ENCODE data around the gene IFNAR1. TPM values are rescaled to one million over a fixed set of nuclear protein-coding genes. Genes with fewer than 3 reads are reported as not detected.

IFNAR1 gene
- total and polyA plus RNA-seq, 9 of the 15 experiments (the other 6 are each of a cell fraction or from before 2014, with no cell fraction given), result 8.6 to 31.8 (median 14.8) TPM

DNA sequence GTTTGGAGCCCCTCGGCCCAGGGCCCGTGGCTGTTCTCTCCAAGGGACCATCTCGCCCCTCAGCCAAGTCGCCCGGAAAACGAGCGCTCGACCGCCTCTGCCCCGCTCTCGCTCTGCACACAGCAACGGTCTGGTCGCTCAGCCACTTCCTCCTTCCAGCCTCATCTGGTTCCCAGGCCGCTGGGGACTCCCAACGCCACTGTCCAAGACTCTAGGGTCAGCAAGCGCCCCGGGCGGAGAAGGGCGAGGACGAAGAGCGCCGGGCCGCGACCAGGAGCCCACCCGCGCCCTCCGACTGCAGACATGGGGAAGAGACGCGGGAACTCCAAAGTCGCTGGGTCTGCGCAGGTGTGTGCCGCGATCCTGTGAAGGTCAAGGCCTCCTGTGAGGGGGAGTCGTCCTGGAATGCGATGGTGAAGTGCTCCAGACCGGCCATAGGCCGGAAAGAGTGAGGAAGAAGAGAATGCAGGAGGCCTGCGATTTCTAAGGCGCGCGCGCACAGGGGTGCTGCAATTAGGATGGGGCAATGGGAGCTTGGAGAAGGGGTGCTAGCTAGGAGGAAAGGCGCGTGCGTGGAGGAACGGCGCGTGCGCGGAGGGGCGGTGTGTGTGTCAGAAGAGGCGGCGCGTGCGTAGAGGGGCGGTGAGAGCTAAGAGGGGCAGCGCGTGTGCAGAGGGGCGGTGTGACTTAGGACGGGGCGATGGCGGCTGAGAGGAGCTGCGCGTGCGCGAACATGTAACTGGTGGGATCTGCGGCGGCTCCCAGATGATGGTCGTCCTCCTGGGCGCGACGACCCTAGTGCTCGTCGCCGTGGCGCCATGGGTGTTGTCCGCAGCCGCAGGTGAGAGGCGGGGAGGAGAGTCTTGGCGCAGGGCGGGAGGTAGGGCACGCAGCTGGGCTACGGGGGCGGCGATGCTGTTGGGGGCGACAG lies at the start of gene IFNAR1 (continued):
- TF ChIP-seq, protein P1, sequence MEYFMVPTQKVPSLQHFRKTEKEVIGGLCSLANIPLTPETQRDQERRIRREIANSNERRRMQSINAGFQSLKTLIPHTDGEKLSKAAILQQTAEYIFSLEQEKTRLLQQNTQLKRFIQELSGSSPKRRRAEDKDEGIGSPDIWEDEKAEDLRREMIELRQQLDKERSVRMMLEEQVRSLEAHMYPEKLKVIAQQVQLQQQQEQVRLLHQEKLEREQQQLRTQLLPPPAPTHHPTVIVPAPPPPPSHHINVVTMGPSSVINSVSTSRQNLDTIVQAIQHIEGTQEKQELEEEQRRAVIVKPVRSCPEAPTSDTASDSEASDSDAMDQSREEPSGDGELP (CRISPR knock-in tag; IDR thresholded peaks at IDR 0.05; ENCODE audit: borderline replicate concordance), result peak; percentile 80
- TF ChIP-seq HEY1 (CRISPR knock-in tag; IDR thresholded peaks at IDR 0.05; ENCODE audit: borderline replicate concordance) (no peak), FIP1L1 (IDR thresholded peaks at IDR 0.05; ENCODE audit: low read depth, low read length, poor library complexity, severe bottlenecking) (peak; percentile 25), FOS (IDR thresholded peaks at IDR 0.05; ENCODE audit: extremely low read depth, insufficient read length) (no peak), ZNF23 (CRISPR knock-in tag; IDR thresholded peaks at IDR 0.05) (no peak), ZNF77 (CRISPR knock-in tag; IDR thresholded peaks at IDR 0.05) (no peak), ZNF274 (IDR thresholded peaks at IDR 0.05; ENCODE audit: borderline replicate concordance, low read depth, low read length) (no peak), GATAD2A (IDR thresholded peaks at IDR 0.05) (0 out of 2 replicates have a peak, but pooled peaks have one; percentile 22), ZNF699 (CRISPR knock-in tag; IDR thresholded peaks at IDR 0.05; ENCODE audit: insufficient replicate concordance) (no peak), MTF1 (CRISPR knock-in tag; IDR thresholded peaks at IDR 0.05; ENCODE audit: borderline replicate concordance) (no peak)
- TF ChIP-seq, protein P2, sequence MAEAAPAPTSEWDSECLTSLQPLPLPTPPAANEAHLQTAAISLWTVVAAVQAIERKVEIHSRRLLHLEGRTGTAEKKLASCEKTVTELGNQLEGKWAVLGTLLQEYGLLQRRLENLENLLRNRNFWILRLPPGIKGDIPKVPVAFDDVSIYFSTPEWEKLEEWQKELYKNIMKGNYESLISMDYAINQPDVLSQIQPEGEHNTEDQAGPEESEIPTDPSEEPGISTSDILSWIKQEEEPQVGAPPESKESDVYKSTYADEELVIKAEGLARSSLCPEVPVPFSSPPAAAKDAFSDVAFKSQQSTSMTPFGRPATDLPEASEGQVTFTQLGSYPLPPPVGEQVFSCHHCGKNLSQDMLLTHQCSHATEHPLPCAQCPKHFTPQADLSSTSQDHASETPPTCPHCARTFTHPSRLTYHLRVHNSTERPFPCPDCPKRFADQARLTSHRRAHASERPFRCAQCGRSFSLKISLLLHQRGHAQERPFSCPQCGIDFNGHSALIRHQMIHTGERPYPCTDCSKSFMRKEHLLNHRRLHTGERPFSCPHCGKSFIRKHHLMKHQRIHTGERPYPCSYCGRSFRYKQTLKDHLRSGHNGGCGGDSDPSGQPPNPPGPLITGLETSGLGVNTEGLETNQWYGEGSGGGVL (CRISPR knock-in tag; IDR thresholded peaks at IDR 0.05), result no peak
- TF ChIP-seq, protein P3, sequence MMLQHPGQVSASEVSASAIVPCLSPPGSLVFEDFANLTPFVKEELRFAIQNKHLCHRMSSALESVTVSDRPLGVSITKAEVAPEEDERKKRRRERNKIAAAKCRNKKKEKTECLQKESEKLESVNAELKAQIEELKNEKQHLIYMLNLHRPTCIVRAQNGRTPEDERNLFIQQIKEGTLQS (IDR thresholded peaks at IDR 0.05), result no peak
- TF ChIP-seq, protein P3 (CRISPR knock-in tag; conservative IDR thresholded peaks at IDR 0.05), result peak; percentile 88
- TF ChIP-seq, protein P4, sequence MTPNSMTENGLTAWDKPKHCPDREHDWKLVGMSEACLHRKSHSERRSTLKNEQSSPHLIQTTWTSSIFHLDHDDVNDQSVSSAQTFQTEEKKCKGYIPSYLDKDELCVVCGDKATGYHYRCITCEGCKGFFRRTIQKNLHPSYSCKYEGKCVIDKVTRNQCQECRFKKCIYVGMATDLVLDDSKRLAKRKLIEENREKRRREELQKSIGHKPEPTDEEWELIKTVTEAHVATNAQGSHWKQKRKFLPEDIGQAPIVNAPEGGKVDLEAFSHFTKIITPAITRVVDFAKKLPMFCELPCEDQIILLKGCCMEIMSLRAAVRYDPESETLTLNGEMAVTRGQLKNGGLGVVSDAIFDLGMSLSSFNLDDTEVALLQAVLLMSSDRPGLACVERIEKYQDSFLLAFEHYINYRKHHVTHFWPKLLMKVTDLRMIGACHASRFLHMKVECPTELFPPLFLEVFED (CRISPR knock-in tag; conservative IDR thresholded peaks at IDR 0.05), result peak; percentile 52; the same call in 1 of the 2 replicates
- TF ChIP-seq, protein P5, sequence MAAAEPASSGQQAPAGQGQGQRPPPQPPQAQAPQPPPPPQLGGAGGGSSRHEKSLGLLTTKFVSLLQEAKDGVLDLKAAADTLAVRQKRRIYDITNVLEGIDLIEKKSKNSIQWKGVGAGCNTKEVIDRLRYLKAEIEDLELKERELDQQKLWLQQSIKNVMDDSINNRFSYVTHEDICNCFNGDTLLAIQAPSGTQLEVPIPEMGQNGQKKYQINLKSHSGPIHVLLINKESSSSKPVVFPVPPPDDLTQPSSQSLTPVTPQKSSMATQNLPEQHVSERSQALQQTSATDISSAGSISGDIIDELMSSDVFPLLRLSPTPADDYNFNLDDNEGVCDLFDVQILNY (CRISPR knock-in tag; IDR thresholded peaks at IDR 0.05), result no peak
- TF ChIP-seq, protein P6, sequence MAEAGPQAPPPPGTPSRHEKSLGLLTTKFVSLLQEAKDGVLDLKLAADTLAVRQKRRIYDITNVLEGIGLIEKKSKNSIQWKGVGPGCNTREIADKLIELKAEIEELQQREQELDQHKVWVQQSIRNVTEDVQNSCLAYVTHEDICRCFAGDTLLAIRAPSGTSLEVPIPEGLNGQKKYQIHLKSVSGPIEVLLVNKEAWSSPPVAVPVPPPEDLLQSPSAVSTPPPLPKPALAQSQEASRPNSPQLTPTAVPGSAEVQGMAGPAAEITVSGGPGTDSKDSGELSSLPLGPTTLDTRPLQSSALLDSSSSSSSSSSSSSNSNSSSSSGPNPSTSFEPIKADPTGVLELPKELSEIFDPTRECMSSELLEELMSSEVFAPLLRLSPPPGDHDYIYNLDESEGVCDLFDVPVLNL (CRISPR knock-in tag; IDR thresholded peaks at IDR 0.05; ENCODE audit: low read depth), result 0 out of 2 replicates have a peak, but pooled peaks have one; percentile 42
- TF ChIP-seq, protein P7, sequence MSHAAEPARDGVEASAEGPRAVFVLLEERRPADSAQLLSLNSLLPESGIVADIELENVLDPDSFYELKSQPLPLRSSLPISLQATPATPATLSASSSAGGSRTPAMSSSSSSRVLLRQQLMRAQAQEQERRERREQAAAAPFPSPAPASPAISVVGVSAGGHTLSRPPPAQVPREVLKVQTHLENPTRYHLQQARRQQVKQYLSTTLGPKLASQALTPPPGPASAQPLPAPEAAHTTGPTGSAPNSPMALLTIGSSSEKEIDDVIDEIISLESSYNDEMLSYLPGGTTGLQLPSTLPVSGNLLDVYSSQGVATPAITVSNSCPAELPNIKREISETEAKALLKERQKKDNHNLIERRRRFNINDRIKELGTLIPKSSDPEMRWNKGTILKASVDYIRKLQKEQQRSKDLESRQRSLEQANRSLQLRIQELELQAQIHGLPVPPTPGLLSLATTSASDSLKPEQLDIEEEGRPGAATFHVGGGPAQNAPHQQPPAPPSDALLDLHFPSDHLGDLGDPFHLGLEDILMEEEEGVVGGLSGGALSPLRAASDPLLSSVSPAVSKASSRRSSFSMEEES (CRISPR knock-in tag; IDR thresholded peaks at IDR 0.05), result no peak
